Activated naive CD8-positive, alpha-beta T cell treated with anti-CD3 and anti-CD28 coated beads, Interleukin-2, amount 10 ng/mL, durations not matched to agents 7 days and 5 days (primary cell): ENCODE measurements around the gene CAPRIN2. TPM values are rescaled to one million over a fixed set of nuclear protein-coding genes. Genes with fewer than 3 reads are reported as not detected.

Source experiments
- ATAC-seq: fragments of 150-1000 bp; cut with Tn5 transposase; one replicate; pipeline ENCODE4 v1.10.0; 2021; ENCODE audit warnings: low read depth, moderate library complexity
- POLR2A ChIA-PET: fragments of 350-600 bp; sonication (Branson Sonifier 250); formaldehyde crosslinking; loops from one replicate; lab custom pipeline; 2021; ENCODE audit warnings: antibody characterized with exemption; lab: Charles Lee
- DNase-seq: peaks from one replicate; pipeline ENCODE4 v3.0.0; 2021
- H3K27ac Mint-ChIP-seq: one replicate; pipeline ENCODE4 v1.8.0; 2022; ENCODE audit warnings: mild to moderate bottlenecking, mixed read lengths
- H3K27me3 Mint-ChIP-seq: one replicate; pipeline ENCODE4 v1.8.0; 2022; ENCODE audit warnings: mild to moderate bottlenecking, moderate library complexity, mixed read lengths
- H3K36me3 Mint-ChIP-seq: one replicate; pipeline ENCODE4 v1.8.0; 2021; ENCODE audit warnings: mild to moderate bottlenecking, mixed read lengths
- H3K4me1 Mint-ChIP-seq: one replicate; pipeline ENCODE4 v1.8.0; 2021; ENCODE audit warnings: mixed read lengths
- H3K4me3 Mint-ChIP-seq: one replicate; pipeline ENCODE4 v1.8.0; 2022; ENCODE audit warnings: mild to moderate bottlenecking, moderate library complexity, mixed read lengths
- H3K9me3 Mint-ChIP-seq: one replicate; pipeline ENCODE4 v1.8.0; 2021; ENCODE audit warnings: mixed read lengths
- total RNA-seq, 2 experiments: library from RNA; stranded (reverse); gene quantifications; one replicate each; pipeline ENCODE4 v1.2.3, GENCODE V29; 2021

The CAPRIN2 gene
- total RNA-seq, 2 experiments from 2014 or later: 25.5 to 27.7 TPM

DNA sequence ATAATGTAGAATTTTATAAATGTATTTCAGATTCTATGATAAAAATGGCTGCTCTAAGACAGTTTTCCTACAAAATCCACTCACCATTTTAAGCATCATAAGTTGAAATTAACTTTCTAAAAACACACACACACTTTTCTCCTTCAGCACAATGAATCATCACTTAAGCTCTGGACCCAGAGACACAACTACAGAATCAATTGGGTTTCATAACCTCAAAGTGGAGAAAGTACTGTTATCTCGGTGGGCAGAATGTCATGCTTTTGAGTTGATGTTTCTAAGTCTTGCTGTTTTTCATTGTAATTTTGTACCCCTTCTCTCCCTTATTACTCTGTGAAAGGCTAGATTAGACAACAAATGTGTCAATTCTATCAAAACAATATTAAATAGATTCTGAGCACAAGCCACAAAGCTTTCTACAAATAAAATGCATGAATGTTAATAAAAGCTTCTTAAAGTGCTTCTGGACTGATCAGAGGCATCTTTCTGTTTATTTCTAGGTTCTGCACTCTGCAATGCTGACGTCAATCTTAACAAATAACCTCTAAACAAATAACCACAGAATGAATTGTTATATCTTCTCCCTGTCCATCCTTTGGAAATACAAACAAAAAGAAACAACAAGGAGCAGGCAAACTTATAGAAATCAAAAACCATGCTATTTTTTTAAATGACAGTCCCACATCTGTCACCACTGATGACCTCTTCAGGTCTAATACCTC is 67.3 kb downstream of the CAPRIN2 start:
- ATAC-seq (no peak), DNase-seq (no peak)
- POLR2A ChIA-PET: no interaction called here
- Mint-ChIP-seq H3K36me3 (peaks cover 22% of the 10 kb centered on the region), H3K27me3 (no peaks in the 10 kb centered on the region), H3K9me3 (no peaks in the 10 kb centered on the region), H3K27ac (no peak overlapping the region), H3K4me3 (no peak overlapping the region), H3K4me1 (peaks cover 6% of the 10 kb centered on the region)

GRCh38 chr12:30679241-30679640 is 75.5 kb downstream of the CAPRIN2 start:
- Mint-ChIP-seq H3K4me3 (no peak overlapping the region), H3K27me3 (no peaks in the 10 kb centered on the region), H3K9me3 (no peaks in the 10 kb centered on the region), H3K36me3 (peaks cover 26% of the 10 kb centered on the region), H3K27ac (no peak overlapping the region), H3K4me1 (no peaks in the 10 kb centered on the region)
- ATAC-seq (no peak), DNase-seq (no peak)
- POLR2A ChIA-PET: no interaction called here

- no peaks in the 10 kb centered on the region for H3K9me3 Mint-ChIP-seq
- H3K4me1 Mint-ChIP-seq: no peaks in the 10 kb centered on the region
- no peak for ATAC-seq
- H3K27ac Mint-ChIP-seq: no peak overlapping the region
- H3K4me3 Mint-ChIP-seq: no peak overlapping the region
- POLR2A ChIA-PET: no interaction called here
- H3K36me3 Mint-ChIP-seq: peaks cover 22% of the 10 kb centered on the region
- no peak for DNase-seq
- no peaks in the 10 kb centered on the region for H3K27me3 Mint-ChIP-seq
Measured at GRCh38 chr12:30678221-30678620, 76.5 kb downstream of the CAPRIN2 start.

GRCh38 chr12:30661210-30661609 is 93.5 kb downstream of the CAPRIN2 start:
- H3K27me3 Mint-ChIP-seq: no peaks in the 10 kb centered on the region
- H3K4me1 Mint-ChIP-seq: no peaks in the 10 kb centered on the region
- peaks cover 20% of the 10 kb centered on the region for H3K36me3 Mint-ChIP-seq
- DNase-seq (no peak), ATAC-seq (no peak)
- POLR2A ChIA-PET: no interaction called here
- no peak overlapping the region for H3K4me3 Mint-ChIP-seq
- H3K27ac Mint-ChIP-seq: no peak overlapping the region
- no peaks in the 10 kb centered on the region for H3K9me3 Mint-ChIP-seq

Other genes with a start within 250 kb of the CAPRIN2 start
- gene IPO8, start 59.1 kb downstream of the CAPRIN2 start, total RNA-seq: 10 to 100 TPM; 49.5 to 50.7 TPM
- not detected for gene TSPAN11, start 171.8 kb upstream of the CAPRIN2 start, total RNA-seq